ENCODE data around the gene BRMS1.

BRMS1 gene

DNA sequence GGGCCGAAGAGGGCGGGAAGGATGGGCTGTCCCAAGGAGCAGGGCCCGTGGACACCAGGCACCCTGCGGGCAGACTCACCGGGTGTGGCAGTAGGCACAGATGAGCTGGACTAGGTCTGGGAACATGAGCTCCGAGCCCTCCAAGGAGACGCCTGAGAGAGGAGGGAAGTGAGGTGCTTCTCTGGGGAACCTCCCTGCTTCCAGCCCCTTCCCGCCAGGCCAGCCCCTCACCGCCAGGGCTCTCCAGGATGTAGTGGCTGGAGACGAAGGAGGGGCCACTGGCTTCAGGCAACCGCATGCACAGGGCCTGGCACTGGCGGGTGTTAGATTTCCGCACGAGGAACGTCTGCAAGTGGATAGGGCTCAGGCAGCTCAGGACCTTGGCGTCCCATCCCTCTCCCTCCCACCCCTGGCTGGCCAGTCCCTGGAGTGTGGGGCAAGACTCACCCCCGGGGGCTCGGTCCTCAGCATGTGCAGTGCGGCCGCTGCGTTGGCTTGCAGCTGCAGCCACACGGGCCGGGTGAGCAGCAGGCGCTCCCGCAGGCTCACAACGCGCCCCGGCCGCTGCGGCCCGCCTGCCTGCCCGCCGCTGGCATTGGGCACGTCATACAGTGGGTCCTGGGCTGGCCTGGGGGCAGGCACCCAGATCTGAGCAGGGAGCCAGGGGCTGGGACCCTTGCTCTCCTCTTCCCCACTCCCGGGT is 9.2 kb downstream of the BRMS1 start:
- Histone ChIP-seq H3K27ac (ENCODE audit: low read depth, low read length, poor library complexity, severe bottlenecking) (no peak overlapping the region), H2AFZ (ENCODE audit: low read length) (no peak overlapping the region), H3F3A (ENCODE audit: insufficient read depth, low read length) (no peaks in the 10 kb centered on the region), H3K9me2 (ENCODE audit: low read depth, low read length) (no peaks in the 10 kb centered on the region), H3K79me2 (ENCODE audit: insufficient read depth, low read length) (no peaks in the 10 kb centered on the region), H3K36me3 (ENCODE audit: insufficient read depth, low read length) (peaks cover 37% of the 10 kb centered on the region), H3K27me3 (ENCODE audit: insufficient read depth, low read length) (peaks cover 8% of the 10 kb centered on the region), H3K9me3 (ENCODE audit: low read length) (no peaks in the 10 kb centered on the region), H3K4me1 (ENCODE audit: insufficient read depth, low read length, severe bottlenecking) (no peaks in the 10 kb centered on the region), H3K4me3 (ENCODE audit: low read depth, low read length, poor library complexity, severe bottlenecking) (no peak overlapping the region), H4K20me1 (ENCODE audit: insufficient read depth, low read length) (no peaks in the 10 kb centered on the region), H3K9ac (ENCODE audit: low read length) (no peak overlapping the region), H3K4me2 (ENCODE audit: low read length) (no peak overlapping the region)
- TF ChIP-seq EZH2 (IDR thresholded peaks at IDR 0.05; ENCODE audit: borderline replicate concordance, low read length) = no peak
- TF ChIP-seq, protein P1, sequence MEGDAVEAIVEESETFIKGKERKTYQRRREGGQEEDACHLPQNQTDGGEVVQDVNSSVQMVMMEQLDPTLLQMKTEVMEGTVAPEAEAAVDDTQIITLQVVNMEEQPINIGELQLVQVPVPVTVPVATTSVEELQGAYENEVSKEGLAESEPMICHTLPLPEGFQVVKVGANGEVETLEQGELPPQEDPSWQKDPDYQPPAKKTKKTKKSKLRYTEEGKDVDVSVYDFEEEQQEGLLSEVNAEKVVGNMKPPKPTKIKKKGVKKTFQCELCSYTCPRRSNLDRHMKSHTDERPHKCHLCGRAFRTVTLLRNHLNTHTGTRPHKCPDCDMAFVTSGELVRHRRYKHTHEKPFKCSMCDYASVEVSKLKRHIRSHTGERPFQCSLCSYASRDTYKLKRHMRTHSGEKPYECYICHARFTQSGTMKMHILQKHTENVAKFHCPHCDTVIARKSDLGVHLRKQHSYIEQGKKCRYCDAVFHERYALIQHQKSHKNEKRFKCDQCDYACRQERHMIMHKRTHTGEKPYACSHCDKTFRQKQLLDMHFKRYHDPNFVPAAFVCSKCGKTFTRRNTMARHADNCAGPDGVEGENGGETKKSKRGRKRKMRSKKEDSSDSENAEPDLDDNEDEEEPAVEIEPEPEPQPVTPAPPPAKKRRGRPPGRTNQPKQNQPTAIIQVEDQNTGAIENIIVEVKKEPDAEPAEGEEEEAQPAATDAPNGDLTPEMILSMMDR (IDR thresholded peaks at IDR 0.05; ENCODE audit: low read length) = no peak

DNA sequence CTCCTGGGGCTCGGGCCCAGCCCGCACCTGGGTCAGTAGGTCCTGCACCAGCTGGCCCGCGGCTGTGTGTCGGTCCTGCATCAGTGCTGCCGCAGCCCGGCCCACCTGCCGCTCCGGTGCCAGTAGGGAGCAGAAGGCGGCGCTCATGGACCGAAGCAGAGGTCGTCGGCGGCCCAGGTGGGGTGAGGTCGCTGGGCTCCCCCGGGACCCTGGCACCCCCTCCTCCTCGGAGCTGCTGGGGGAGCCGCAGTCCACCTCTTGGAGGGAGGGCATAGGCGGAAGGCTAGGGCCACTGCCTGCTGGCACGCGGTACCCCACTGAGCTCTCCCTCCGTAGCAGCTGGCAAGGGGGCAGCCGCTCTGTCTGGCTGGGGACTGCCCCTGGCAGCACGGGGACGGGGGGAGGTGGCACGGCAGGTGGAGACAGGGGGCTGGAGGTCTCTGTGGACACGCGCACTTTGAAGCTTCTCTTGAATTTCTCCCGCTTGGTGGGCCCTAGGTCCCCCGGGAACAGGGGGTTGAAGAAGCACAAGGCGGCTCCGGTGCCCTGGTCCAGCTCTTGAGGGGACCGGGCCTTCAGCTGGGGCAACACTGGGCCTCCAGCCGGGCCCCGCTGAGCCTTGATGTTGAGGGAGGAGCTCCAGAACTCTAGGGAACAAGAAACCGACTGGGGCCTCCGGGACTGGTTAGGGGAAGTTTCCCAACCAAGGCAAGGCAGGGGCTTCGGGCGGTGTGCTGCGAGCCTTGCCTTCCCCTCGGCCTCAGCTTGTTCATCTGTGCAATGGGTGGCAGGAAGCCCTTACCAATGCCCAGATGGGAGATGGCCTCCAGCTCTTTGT is 10.1 kb downstream of the BRMS1 start:
- Histone ChIP-seq H3K36me3 (ENCODE audit: insufficient read depth, low read length) (peaks cover 30% of the 10 kb centered on the region), H2AFZ (ENCODE audit: low read length) (no peak overlapping the region), H3K79me2 (ENCODE audit: insufficient read depth, low read length) (no peaks in the 10 kb centered on the region), H3K27me3 (ENCODE audit: insufficient read depth, low read length) (peaks cover 8% of the 10 kb centered on the region), H3K4me3 (ENCODE audit: low read depth, low read length, poor library complexity, severe bottlenecking) (no peak overlapping the region), H3K4me1 (ENCODE audit: insufficient read depth, low read length, severe bottlenecking) (no peaks in the 10 kb centered on the region), H3K4me2 (ENCODE audit: low read length) (no peak overlapping the region), H4K20me1 (ENCODE audit: insufficient read depth, low read length) (no peaks in the 10 kb centered on the region), H3K9ac (ENCODE audit: low read length) (no peak overlapping the region), H3K9me3 (ENCODE audit: low read length) (no peaks in the 10 kb centered on the region), H3F3A (ENCODE audit: insufficient read depth, low read length) (no peaks in the 10 kb centered on the region), H3K27ac (ENCODE audit: low read depth, low read length, poor library complexity, severe bottlenecking) (no peak overlapping the region), H3K9me2 (ENCODE audit: low read depth, low read length) (no peaks in the 10 kb centered on the region)
- no peak for TF ChIP-seq EZH2 (IDR thresholded peaks at IDR 0.05; ENCODE audit: borderline replicate concordance, low read length)
- TF ChIP-seq, protein P1 (IDR thresholded peaks at IDR 0.05; ENCODE audit: low read length) = no peak

DNA sequence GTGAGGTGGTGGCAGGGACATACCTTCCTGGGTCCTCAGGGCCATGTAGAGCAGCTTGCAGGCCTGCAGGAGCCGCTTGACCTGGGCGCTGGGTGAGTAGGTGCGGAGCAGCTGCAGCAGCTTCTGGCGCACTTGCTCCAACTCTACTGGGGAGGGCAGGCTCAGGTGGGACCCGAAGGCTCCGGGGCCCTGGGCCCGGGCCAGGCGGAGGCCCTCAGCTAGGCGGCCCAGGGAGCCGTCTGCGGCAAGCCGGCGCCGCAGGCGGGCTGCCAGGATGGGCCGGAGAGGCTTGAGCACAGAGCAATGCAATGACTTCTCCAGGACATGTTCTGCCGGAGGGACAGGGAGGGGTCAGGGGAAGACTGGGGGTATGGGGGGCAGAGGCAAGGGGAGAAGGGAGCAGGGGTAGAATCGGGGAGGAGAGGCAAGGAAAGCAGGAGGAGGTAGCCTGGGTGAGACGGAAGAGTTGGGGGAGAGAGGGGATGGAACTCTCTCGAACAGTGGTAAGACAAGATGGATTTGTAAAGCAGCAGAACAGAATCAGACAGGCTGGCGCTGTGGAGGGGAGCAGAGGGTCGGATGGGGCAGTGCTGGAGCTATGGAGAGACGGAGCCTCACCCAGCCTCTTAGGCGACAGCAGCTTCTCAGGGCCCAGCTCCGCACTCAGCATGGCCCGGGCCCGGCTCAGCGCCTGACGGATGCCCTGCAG is 10.9 kb downstream of the BRMS1 start:
- Histone ChIP-seq H3K36me3 (ENCODE audit: insufficient read depth, low read length) (peaks cover 22% of the 10 kb centered on the region), H3K4me3 (ENCODE audit: low read depth, low read length, poor library complexity, severe bottlenecking) (no peak overlapping the region), H3K4me1 (ENCODE audit: insufficient read depth, low read length, severe bottlenecking) (no peaks in the 10 kb centered on the region), H3K9ac (ENCODE audit: low read length) (no peak overlapping the region), H3K27me3 (ENCODE audit: insufficient read depth, low read length) (peaks cover 8% of the 10 kb centered on the region), H3F3A (ENCODE audit: insufficient read depth, low read length) (no peaks in the 10 kb centered on the region), H3K9me2 (ENCODE audit: low read depth, low read length) (no peaks in the 10 kb centered on the region), H3K79me2 (ENCODE audit: insufficient read depth, low read length) (no peaks in the 10 kb centered on the region), H4K20me1 (ENCODE audit: insufficient read depth, low read length) (no peaks in the 10 kb centered on the region), H3K27ac (ENCODE audit: low read depth, low read length, poor library complexity, severe bottlenecking) (no peak overlapping the region), H2AFZ (ENCODE audit: low read length) (no peak overlapping the region), H3K9me3 (ENCODE audit: low read length) (no peaks in the 10 kb centered on the region), H3K4me2 (ENCODE audit: low read length) (no peak overlapping the region)
- TF ChIP-seq EZH2 (IDR thresholded peaks at IDR 0.05; ENCODE audit: borderline replicate concordance, low read length) = no peak
- TF ChIP-seq, protein P1 (IDR thresholded peaks at IDR 0.05; ENCODE audit: low read length) = no peak
